ENCODE data around the gene MUC20. TPM values are rescaled to one million over a fixed set of nuclear protein-coding genes. Genes with fewer than 3 reads are reported as not detected.

Gene MUC20
- total and polyA plus RNA-seq, 2 experiments from 2014 or later, result not detected

- in situ Hi-C loops (cut with MboI), result no loop called here
- H3K79me2 ChIP-seq (ENCODE audit: insufficient read depth), result no peaks in the 10 kb centered on the region
- no peak for DNase-seq
- no peaks in the 10 kb centered on the region for H3K27me3 ChIP-seq (replicated peaks; ENCODE audit: insufficient read depth)
- 62 to 71% methylated on average over 9 to 10 of the region's 10 CpGs for WGBS, 2 experiments (ENCODE audit: low coverage in 1 of 2, low lambda C conversion rate in 2 of 2, missing lambda C conversion rate in 2 of 2)
- no peaks in the 10 kb centered on the region for H3K36me3 ChIP-seq (ENCODE audit: low read depth)
- TF ChIP-seq EZH2 (IDR thresholded peaks at IDR 0.05; ENCODE audit: insufficient read depth, poor library complexity, severe bottlenecking) (no peak), EZH2phosphoT487 (IDR thresholded peaks at IDR 0.05; ENCODE audit: insufficient read depth, low read depth) (no peak)
- no peak overlapping the region for H3K27ac ChIP-seq
- no peaks in the 10 kb centered on the region for H4K20me1 ChIP-seq (ENCODE audit: insufficient read depth)
- no peak overlapping the region for H3K4me2 ChIP-seq (ENCODE audit: unreplicated experiment)
- H3K9ac ChIP-seq, result no peak overlapping the region
- H3K4me3 ChIP-seq, result no peak overlapping the region
- no peaks in the 10 kb centered on the region for H3K9me2 ChIP-seq (ENCODE audit: insufficient read depth)
- no peaks in the 10 kb centered on the region for H3K4me1 ChIP-seq (ENCODE audit: insufficient read depth)
- no peaks in the 10 kb centered on the region for H3F3A ChIP-seq (ENCODE audit: insufficient read depth)
- no peak overlapping the region for H2AFZ ChIP-seq
- no peaks in the 10 kb centered on the region for H3K9me3 ChIP-seq (ENCODE audit: low read depth)
Observed at GRCh38 chr3:195767792-195768191, 47.0 kb downstream of the MUC20 start.

DNA sequence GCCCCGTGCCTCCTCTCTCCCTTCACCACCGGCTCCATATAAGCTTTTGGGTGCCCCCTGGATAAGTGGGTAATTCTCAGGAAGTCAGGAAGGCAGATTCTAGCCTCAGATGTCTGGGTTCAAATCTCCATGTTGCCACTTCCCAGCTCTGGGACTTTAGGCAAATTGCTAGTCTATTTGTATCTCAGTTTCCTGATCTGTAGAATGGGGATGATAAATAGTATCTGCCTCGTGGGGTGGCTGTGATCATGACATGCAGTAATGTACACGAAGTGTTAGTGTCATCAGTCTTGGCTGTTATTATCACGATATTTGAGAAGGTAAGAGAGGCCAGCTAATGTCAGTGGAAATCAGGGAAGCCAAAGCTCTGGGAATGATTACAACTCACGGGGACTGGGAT is 47.6 kb downstream of the MUC20 start:
- 44 to 52% methylated on average over 6 of the region's 6 CpGs for WGBS, 2 experiments (ENCODE audit: low coverage in 1 of 2, low lambda C conversion rate in 2 of 2, missing lambda C conversion rate in 2 of 2)
- Histone ChIP-seq H3K4me1 (ENCODE audit: insufficient read depth) (no peaks in the 10 kb centered on the region), H3K9ac (no peak overlapping the region), H3K9me2 (ENCODE audit: insufficient read depth) (no peaks in the 10 kb centered on the region), H3K9me3 (ENCODE audit: low read depth) (no peaks in the 10 kb centered on the region), H4K20me1 (ENCODE audit: insufficient read depth) (no peaks in the 10 kb centered on the region), H3K27ac (no peak overlapping the region), H3K36me3 (ENCODE audit: low read depth) (no peaks in the 10 kb centered on the region), H3K27me3 (replicated peaks; ENCODE audit: insufficient read depth) (no peaks in the 10 kb centered on the region), H3F3A (ENCODE audit: insufficient read depth) (no peaks in the 10 kb centered on the region), H3K4me3 (no peak overlapping the region), H3K4me2 (ENCODE audit: unreplicated experiment) (no peak overlapping the region), H3K79me2 (ENCODE audit: insufficient read depth) (no peaks in the 10 kb centered on the region), H2AFZ (no peak overlapping the region)
- DNase-seq, result no peak
- in situ Hi-C loops (cut with MboI), result no loop called here
- TF ChIP-seq EZH2phosphoT487 (IDR thresholded peaks at IDR 0.05; ENCODE audit: insufficient read depth, low read depth), result no peak
- TF ChIP-seq EZH2 (IDR thresholded peaks at IDR 0.05; ENCODE audit: insufficient read depth, poor library complexity, severe bottlenecking), result no peak

GRCh38 chr3:195768831-195769303 is 48.1 kb downstream of the MUC20 start:
- no peaks in the 10 kb centered on the region for H4K20me1 ChIP-seq (ENCODE audit: insufficient read depth)
- no peak overlapping the region for H3K27ac ChIP-seq
- H3K4me2 ChIP-seq (ENCODE audit: unreplicated experiment), result no peak overlapping the region
- no peaks in the 10 kb centered on the region for H3K36me3 ChIP-seq (ENCODE audit: low read depth)
- no peak for TF ChIP-seq EZH2 (IDR thresholded peaks at IDR 0.05; ENCODE audit: insufficient read depth, poor library complexity, severe bottlenecking)
- no peak for TF ChIP-seq EZH2phosphoT487 (IDR thresholded peaks at IDR 0.05; ENCODE audit: insufficient read depth, low read depth)
- no peaks in the 10 kb centered on the region for H3F3A ChIP-seq (ENCODE audit: insufficient read depth)
- no peaks in the 10 kb centered on the region for H3K4me1 ChIP-seq (ENCODE audit: insufficient read depth)
- H3K9me3 ChIP-seq (ENCODE audit: low read depth), result no peaks in the 10 kb centered on the region
- peak; percentile 54 for DNase-seq
- H3K27me3 ChIP-seq (replicated peaks; ENCODE audit: insufficient read depth), result no peaks in the 10 kb centered on the region
- no peak overlapping the region for H3K9ac ChIP-seq
- in situ Hi-C loops (cut with MboI), result no loop called here
- H3K79me2 ChIP-seq (ENCODE audit: insufficient read depth), result no peaks in the 10 kb centered on the region
- WGBS, 2 experiments (ENCODE audit: low coverage in 1 of 2, low lambda C conversion rate in 2 of 2, missing lambda C conversion rate in 2 of 2), result 49 to 53% methylated on average over 17 of the region's 17 CpGs
- no peak overlapping the region for H2AFZ ChIP-seq
- no peaks in the 10 kb centered on the region for H3K9me2 ChIP-seq (ENCODE audit: insufficient read depth)
- H3K4me3 ChIP-seq, result no peak overlapping the region

- H3K9ac ChIP-seq, result no peak overlapping the region
Observed at GRCh38 chr3:195769551-195769950, 48.8 kb downstream of the MUC20 start.

More at GRCh38 chr3:195769551-195769950, 48.8 kb downstream of the MUC20 start:
- no peaks in the 10 kb centered on the region for H3K36me3 ChIP-seq (ENCODE audit: low read depth)
- H4K20me1 ChIP-seq (ENCODE audit: insufficient read depth), result no peaks in the 10 kb centered on the region
- no peaks in the 10 kb centered on the region for H3K9me3 ChIP-seq (ENCODE audit: low read depth)
- no peaks in the 10 kb centered on the region for H3K27me3 ChIP-seq (replicated peaks; ENCODE audit: insufficient read depth)
- no peak for DNase-seq
- in situ Hi-C loops (cut with MboI), result no loop called here
- no peak overlapping the region for H3K4me2 ChIP-seq (ENCODE audit: unreplicated experiment)
- H3K4me1 ChIP-seq (ENCODE audit: insufficient read depth), result no peaks in the 10 kb centered on the region
- WGBS, 2 experiments (ENCODE audit: low coverage in 1 of 2, low lambda C conversion rate in 2 of 2, missing lambda C conversion rate in 2 of 2), result 66 to 79% methylated on average over 10 of the region's 10 CpGs
- H2AFZ ChIP-seq, result no peak overlapping the region
- no peaks in the 10 kb centered on the region for H3K79me2 ChIP-seq (ENCODE audit: insufficient read depth)
- H3F3A ChIP-seq (ENCODE audit: insufficient read depth), result no peaks in the 10 kb centered on the region
- no peak for TF ChIP-seq EZH2 (IDR thresholded peaks at IDR 0.05; ENCODE audit: insufficient read depth, poor library complexity, severe bottlenecking)
- TF ChIP-seq EZH2phosphoT487 (IDR thresholded peaks at IDR 0.05; ENCODE audit: insufficient read depth, low read depth), result no peak
- H3K9me2 ChIP-seq (ENCODE audit: insufficient read depth), result no peaks in the 10 kb centered on the region
- H3K4me3 ChIP-seq, result no peak overlapping the region
- H3K27ac ChIP-seq, result no peak overlapping the region
